Ishikawa (cell line): ENCODE data around the gene RIBC2.

Experiments
- CEBPB ChIP-seq: IDR thresholded peaks from 2 replicates; pipeline ENCODE4 v1.6.1; 2012
- CREB1 ChIP-seq: IDR thresholded peaks from 2 replicates; pipeline ENCODE4 v1.6.1; 2012; ENCODE audit warnings: low read depth
- EP300 ChIP-seq: IDR thresholded peaks from 2 replicates; pipeline ENCODE4 v1.6.1; 2012; ENCODE audit warnings: borderline replicate concordance
- TEAD4 ChIP-seq: IDR thresholded peaks from 2 replicates; pipeline ENCODE4 v1.6.1; 2012
- YY1 ChIP-seq: IDR thresholded peaks from 2 replicates; pipeline ENCODE4 v1.6.1; 2012; ENCODE audit warnings: low read depth
- TF ChIP-seq, protein P1 (sequence below): IDR thresholded peaks from 2 replicates; pipeline ENCODE4 v1.6.1; 2012

GRCh38 chr22:45423524-45423923 is 10.0 kb downstream of the RIBC2 start:
- TF ChIP-seq TEAD4 = no peak
- no peak for TF ChIP-seq YY1
- TF ChIP-seq, protein P1, sequence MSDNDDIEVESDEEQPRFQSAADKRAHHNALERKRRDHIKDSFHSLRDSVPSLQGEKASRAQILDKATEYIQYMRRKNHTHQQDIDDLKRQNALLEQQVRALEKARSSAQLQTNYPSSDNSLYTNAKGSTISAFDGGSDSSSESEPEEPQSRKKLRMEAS = no peak
- no peak for TF ChIP-seq CEBPB
- TF ChIP-seq CREB1 = no peak
- TF ChIP-seq EP300 = no peak
